LNCaP clone FGC (cell line): ENCODE data around the gene RASGRP4.
A peak's percentile ranks its signal among the peaks of the same experiment; 100 is the strongest.

Experiments
- DNase-seq: peaks from one replicate; pipeline ENCODE4 v3.0.0-alpha.2; 2011; ENCODE audit warnings: low read depth
- H3K4me3 ChIP-seq: 2 replicates; pipeline ENCODE4 v1.5.1; 2011; ENCODE audit warnings: mild to moderate bottlenecking, low read depth, low read length, control low read depth
- TF ChIP-seq, protein P1 (sequence below): IDR thresholded peaks from 2 replicates; pipeline ENCODE4 v1.5.1; 2012; ENCODE audit warnings: mild to moderate bottlenecking; ENCODE audit not compliant: control insufficient read depth, insufficient read depth; ENCODE audit errors: extremely low read depth

Gene RASGRP4

DNA sequence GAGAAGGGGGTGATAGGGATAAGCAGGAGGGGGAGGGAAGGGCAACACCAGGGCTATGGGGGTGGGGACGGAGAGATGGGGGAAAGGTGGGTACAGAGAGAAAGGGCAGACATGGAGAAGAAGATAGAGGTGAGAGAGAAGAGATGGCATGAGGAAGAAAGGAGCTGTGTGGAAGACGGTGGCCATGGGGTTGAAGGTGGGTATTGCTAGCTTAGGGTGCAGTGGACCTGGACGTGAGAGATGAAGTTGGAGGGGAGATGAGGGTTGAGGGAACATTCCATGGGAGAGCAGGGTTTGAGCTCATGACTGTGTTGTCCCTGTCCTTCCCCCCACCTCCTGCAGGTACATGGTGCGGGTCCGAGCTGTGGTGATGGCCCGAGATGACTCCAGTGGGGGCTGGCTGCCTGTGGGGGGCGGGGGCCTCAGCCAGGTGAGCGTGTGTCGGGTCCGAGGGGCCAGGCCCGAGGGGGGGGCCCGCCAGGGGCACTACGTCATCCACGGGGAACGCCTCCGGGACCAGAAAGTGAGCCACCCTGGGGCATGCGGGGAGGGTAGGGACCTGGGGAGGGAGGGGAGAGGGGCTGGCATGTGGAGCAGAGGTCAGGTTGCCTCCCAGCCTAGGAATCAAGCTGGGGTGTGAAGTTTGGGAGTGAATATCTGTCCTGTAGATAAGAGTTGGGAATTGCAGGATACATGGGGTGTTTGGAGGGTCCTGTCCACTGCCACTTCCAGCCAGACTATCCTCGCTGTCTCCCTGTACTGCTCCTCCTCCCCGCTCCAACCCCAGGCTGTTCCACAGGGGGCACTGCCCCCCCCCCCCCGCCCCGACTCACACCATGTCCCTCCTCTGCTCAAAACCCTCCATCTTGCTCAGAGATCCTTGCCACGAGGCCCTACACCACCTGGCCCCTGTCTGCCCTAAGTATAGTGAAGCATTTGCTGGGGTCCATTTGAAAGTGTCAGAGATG lies 35.8 kb downstream of the RASGRP4 start:
- DNase-seq = no peak
- TF ChIP-seq, protein P1, sequence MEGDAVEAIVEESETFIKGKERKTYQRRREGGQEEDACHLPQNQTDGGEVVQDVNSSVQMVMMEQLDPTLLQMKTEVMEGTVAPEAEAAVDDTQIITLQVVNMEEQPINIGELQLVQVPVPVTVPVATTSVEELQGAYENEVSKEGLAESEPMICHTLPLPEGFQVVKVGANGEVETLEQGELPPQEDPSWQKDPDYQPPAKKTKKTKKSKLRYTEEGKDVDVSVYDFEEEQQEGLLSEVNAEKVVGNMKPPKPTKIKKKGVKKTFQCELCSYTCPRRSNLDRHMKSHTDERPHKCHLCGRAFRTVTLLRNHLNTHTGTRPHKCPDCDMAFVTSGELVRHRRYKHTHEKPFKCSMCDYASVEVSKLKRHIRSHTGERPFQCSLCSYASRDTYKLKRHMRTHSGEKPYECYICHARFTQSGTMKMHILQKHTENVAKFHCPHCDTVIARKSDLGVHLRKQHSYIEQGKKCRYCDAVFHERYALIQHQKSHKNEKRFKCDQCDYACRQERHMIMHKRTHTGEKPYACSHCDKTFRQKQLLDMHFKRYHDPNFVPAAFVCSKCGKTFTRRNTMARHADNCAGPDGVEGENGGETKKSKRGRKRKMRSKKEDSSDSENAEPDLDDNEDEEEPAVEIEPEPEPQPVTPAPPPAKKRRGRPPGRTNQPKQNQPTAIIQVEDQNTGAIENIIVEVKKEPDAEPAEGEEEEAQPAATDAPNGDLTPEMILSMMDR = no peak
- no peak overlapping the region for H3K4me3 ChIP-seq

DNA sequence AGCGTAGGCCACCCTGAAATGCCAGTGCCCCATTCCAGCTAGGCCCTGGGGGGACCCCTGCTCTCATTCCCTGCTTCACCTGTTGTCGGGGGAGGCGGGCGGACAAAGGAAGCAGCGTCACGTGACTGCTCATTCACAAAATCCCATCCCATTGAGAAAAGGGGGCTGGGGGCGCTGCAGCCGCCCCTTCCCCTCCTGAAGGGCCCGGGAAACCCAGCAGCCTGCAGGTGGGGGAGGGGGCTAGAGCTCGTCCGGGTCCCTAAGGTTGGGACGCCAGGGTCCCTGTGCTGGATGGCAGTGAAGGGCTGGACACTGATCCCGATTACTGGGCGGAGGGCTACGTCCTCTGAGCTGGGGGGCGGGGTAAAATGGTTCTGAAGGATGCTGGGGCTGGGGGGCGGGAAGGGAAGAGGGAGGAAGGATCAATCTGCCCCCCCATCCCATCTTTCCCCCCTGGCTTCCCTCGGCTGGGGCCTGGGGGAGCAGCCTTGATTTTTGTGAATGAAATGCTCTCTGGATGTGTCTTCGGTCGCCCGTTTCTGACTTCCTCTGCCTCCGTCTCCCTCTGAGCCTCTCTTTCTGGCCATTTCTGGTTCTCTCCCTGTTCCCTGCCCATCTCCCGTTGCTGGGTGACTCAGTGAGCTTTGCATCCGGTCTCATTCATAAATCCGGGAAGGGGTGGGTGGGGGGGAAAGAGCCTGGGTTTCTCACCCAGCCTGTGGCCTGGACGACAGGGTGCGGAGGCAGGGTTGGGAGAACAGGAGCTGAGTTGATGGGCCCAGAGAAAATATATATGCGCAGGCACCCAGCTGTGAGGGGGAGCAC lies 36.7 kb downstream of the RASGRP4 start:
- DNase-seq = no peak
- H3K4me3 ChIP-seq = peak overlapping the region; percentile 48
- TF ChIP-seq, protein P1 = no peak

DNA sequence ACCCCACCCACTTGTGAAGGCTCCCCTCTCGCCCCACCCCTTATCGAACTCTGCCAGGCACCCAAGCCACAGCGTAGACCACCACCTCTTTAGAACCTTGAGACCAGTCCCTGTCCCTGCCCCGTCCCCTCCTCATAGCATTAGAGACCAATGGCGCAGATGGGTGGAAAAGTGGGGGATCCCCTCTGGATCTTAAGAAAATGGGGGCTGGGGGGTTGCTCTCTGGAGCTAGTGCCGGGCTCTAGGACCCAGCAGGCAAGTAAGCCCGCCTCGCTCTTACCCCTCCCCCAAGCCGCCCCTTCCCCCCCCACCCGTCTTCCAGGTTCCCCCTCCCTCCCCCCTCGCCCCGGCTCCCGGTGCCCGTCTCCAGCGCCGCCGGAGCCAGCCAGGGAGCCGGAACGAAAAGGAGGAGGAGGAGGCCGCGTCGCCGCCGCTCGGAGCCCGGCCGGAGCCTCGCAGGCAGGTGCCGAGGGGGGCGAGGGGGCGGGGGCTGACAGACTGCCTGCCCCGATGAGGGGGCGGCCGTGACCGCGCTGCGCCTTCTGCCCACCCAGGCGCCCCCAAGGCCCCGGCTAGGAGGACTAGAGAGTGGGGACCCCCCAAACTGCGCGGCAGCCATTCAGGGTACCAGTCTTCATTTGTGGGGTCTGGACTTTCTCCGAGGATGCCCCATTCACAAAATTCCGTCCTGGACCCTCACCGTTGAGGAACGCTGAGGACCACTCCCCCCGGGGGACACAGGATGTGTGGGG lies 37.5 kb downstream of the RASGRP4 start, which contains the start of gene SPRED3:
TSS of gene SPRED3 (plus strand) at position 349 of the 752 bp plus-strand sequence. CDS start 1,606 bp downstream, outside the sequence.
- no peak for DNase-seq
- TF ChIP-seq, protein P1 = no peak
- peak within 1 kb of the TSS; percentile 48 for H3K4me3 ChIP-seq

DNA sequence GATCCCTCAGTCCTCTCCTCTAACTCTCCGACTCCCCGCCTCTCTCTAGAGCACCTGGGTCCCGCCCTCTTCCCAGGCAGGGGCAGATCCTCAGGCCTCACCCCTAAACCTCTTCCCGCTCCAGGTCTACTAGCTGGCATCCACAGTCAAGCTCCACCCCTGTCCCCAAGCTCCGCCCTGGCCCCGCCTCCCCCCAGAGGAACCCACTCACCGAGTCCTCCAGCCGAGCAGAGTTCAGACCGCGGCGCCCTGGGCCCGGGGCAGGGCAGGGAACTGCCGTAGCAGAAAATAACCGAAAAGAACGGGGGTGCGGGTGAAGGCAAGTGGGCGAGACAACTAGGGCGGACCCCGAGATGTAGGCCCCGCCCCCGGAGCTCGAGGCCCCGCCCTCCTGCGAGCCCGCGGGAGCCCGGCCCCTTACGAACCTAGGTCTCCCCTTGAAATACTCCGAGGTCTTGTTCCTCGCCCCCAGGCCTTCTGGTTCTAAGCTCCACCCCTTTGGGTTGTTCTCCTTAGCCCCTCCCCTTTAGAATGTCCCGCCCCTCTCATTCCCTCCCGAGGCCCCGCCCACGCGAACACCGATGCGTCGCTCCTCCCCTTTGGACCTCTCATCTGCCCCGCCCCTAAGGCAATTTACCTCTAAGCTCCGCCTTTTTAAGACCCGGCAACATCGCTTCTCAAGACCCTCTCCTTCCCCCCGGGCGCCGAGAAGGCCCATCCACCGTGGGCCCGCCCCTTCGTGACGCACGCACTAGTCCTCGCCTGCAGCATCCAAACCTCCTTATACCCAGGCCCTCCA lies 38.3 kb downstream of the RASGRP4 start, which contains the start of gene GGN:
TSS of gene GGN (minus strand) at position 485 of the 799 bp plus-strand sequence. CDS start 773 bp downstream, outside the sequence.
- TF ChIP-seq, protein P1 = no peak
- H3K4me3 ChIP-seq = peak within 1 kb of the TSS; percentile 48
- DNase-seq = no peak

DNA sequence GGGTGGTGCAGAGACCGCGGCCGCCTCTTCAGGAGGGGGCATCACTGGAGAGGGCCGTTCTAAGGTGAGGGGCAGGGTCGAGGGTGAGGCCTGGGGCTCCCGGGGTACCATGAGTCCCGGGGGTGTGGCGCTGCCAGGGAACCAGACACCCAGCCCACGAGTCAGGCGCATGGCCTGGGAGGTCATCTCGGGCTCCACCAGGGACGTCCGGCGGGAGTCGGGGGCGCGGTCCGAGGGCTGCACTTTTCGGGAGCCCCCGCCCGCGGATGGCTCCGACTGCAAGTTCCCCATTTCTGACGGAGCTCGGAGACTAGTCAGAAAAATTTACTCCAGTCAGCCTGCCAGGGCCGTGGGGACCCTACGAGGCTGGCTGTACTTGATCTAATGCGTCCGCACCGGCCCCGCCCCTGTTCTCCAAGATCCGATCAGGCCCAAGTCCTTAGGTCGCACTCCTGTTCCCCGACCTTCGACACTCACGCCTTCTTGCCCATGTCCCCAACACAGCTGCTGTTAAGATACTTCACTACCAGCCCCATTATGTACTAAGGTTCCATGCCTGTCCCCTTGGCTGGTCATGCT lies 39.0 kb downstream of the RASGRP4 start:
- DNase-seq = no peak
- TF ChIP-seq, protein P1 = no peak
- H3K4me3 ChIP-seq = no peak overlapping the region
